ENCODE measurements around the gene SOX11. TPM values are rescaled to one million over a fixed set of nuclear protein-coding genes. Genes with fewer than 3 reads are reported as not detected.

SOX11 gene
- polyA plus RNA-seq, 1 donor from 2014 or later, result 146 TPM

GRCh38 chr2:5661362-5661761, 30.8 kb upstream of the SOX11 start:
- Histone ChIP-seq H3K36me3 (ENCODE audit: insufficient read depth, low read length) (no peaks in the 10 kb centered on the region), H3F3A (ENCODE audit: insufficient read depth, low read length, poor library complexity, severe bottlenecking) (no peaks in the 10 kb centered on the region), H3K79me2 (replicated peaks; ENCODE audit: insufficient read depth, low read length) (no peaks in the 10 kb centered on the region), H3K27ac (ENCODE audit: low read length) (no peak overlapping the region), H3K27me3 (ENCODE audit: insufficient read depth, low read depth, low read length) (no peaks in the 10 kb centered on the region), H2AFZ (ENCODE audit: low read depth, low read length) (no peak overlapping the region), H3K9ac (ENCODE audit: low read length) (no peak overlapping the region), H3K4me3 (ENCODE audit: low read length) (no peak overlapping the region), H3K9me2 (ENCODE audit: insufficient read depth, low read length) (no peaks in the 10 kb centered on the region), H4K20me1 (ENCODE audit: insufficient read depth) (no peaks in the 10 kb centered on the region), H3K4me2 (ENCODE audit: low read length) (no peak overlapping the region), H3K9me3 (ENCODE audit: low read length) (no peaks in the 10 kb centered on the region)
- TF ChIP-seq RAD21 (conservative IDR thresholded peaks at IDR 0.05) (no peak), MXI1 (conservative IDR thresholded peaks at IDR 0.05; ENCODE audit: poor library complexity, severe bottlenecking) (no peak), EZH2 (IDR thresholded peaks at IDR 0.05; ENCODE audit: borderline replicate concordance, insufficient read depth, low read length, poor library complexity, severe bottlenecking) (no peak), REST (IDR thresholded peaks at IDR 0.05; ENCODE audit: borderline replicate concordance) (no peak), SMC3 (conservative IDR thresholded peaks at IDR 0.05; ENCODE audit: poor library complexity) (no peak), EP300 (conservative IDR thresholded peaks at IDR 0.05; ENCODE audit: poor library complexity, severe bottlenecking) (no peak), CTCF (IDR thresholded peaks at IDR 0.05; ENCODE audit: poor library complexity, severe bottlenecking) (no peak), TAF1 (IDR thresholded peaks at IDR 0.05; ENCODE audit: low read depth) (no peak), POLR2AphosphoS5 (IDR thresholded peaks at IDR 0.05) (no peak)

- H3K4me2 ChIP-seq (ENCODE audit: low read length), result no peak overlapping the region
- no peak overlapping the region for H3K4me3 ChIP-seq (ENCODE audit: low read length)
- TF ChIP-seq CTCF (IDR thresholded peaks at IDR 0.05; ENCODE audit: poor library complexity, severe bottlenecking) (no peak), POLR2AphosphoS5 (IDR thresholded peaks at IDR 0.05) (peak; percentile 47), REST (IDR thresholded peaks at IDR 0.05; ENCODE audit: borderline replicate concordance) (peak; percentile 83), SMC3 (conservative IDR thresholded peaks at IDR 0.05; ENCODE audit: poor library complexity) (no peak), RAD21 (conservative IDR thresholded peaks at IDR 0.05) (no peak), EZH2 (IDR thresholded peaks at IDR 0.05; ENCODE audit: borderline replicate concordance, insufficient read depth, low read length, poor library complexity, severe bottlenecking) (no peak), MXI1 (conservative IDR thresholded peaks at IDR 0.05; ENCODE audit: poor library complexity, severe bottlenecking) (no peak)
These were observed 27.9 kb upstream of the SOX11 start for GRCh38 chr2:5664278-5664681.

More at GRCh38 chr2:5664278-5664681, 27.9 kb upstream of the SOX11 start:
- no peaks in the 10 kb centered on the region for H4K20me1 ChIP-seq (ENCODE audit: insufficient read depth)
- H3K9me3 ChIP-seq (ENCODE audit: low read length), result no peaks in the 10 kb centered on the region
- no peak overlapping the region for H3K9ac ChIP-seq (ENCODE audit: low read length)
- H3K27me3 ChIP-seq (ENCODE audit: insufficient read depth, low read depth, low read length), result no peaks in the 10 kb centered on the region
- H3K9me2 ChIP-seq (ENCODE audit: insufficient read depth, low read length), result no peaks in the 10 kb centered on the region
- H3F3A ChIP-seq (ENCODE audit: insufficient read depth, low read length, poor library complexity, severe bottlenecking), result no peaks in the 10 kb centered on the region
- H3K79me2 ChIP-seq (replicated peaks; ENCODE audit: insufficient read depth, low read length), result no peaks in the 10 kb centered on the region
- no peaks in the 10 kb centered on the region for H3K36me3 ChIP-seq (ENCODE audit: insufficient read depth, low read length)
- no peak overlapping the region for H3K27ac ChIP-seq (ENCODE audit: low read length)
- no peak overlapping the region for H2AFZ ChIP-seq (ENCODE audit: low read depth, low read length)
